Body of pancreas (tissue), 4 donors: ENCODE results near the gene DYRK1A. TPM values are rescaled to one million over a fixed set of nuclear protein-coding genes. Genes with fewer than 3 reads are reported as not detected.

Experiments
- ATAC-seq: fragments of 150-250 bp; one replicate; pipeline ENCODE4 v1.9.1; 2016
- DNase-seq, 4 donors: peaks; one replicate each; pipeline ENCODE4 v3.0.0-alpha.2; 2019
- H3K27ac ChIP-seq, 4 donors: fragments of 200-600 bp; sonication (generic); 1 replicate in 3 of 4; 2 replicates in 1 of 4; pipeline versions ENCODE4 v1.5.1 to v1.6.1; 2016 to 2019; ENCODE audit warnings: mild to moderate bottlenecking in 1 of 4, mixed read lengths in 1 of 4, moderate library complexity in 1 of 4
- H3K27me3 ChIP-seq, 2 donors: fragments of 200-600 bp; sonication (generic); one replicate each; pipeline ENCODE4 v1.6.0; 2016; ENCODE audit warnings: mild to moderate bottlenecking in 1 of 2
- H3K36me3 ChIP-seq, 2 donors: fragments of 200-600 bp; sonication (generic); replicated peaks in 1 of 2; 2 replicates each; pipeline ENCODE4 v1.5.1; 2016; ENCODE audit warnings: low read depth in 2 of 2; ENCODE audit not compliant: insufficient read depth in 1 of 2
- H3K4me1 ChIP-seq: fragments of 200-600 bp; sonication (generic); one replicate; pipeline ENCODE4 v1.6.0; 2016
- H3K4me3 ChIP-seq, 2 donors: fragments of 200-600 bp; sonication (generic); 1 replicate in 1 of 2; 2 replicates in 1 of 2; pipeline ENCODE4 v1.5.1; 2016 to 2019
- H3K9me3 ChIP-seq, 3 donors: fragments of 200-600 bp; sonication (generic); 1 replicate in 2 of 3; 2 replicates in 1 of 3; pipeline ENCODE4 v1.5.1; 2016
- POLR2A ChIP-seq, 3 donors: fragments of 450-650 bp; IDR thresholded peaks; one replicate each; pipeline ENCODE4 v1.6.1; 2016; ENCODE audit warnings: antibody characterized with exemption in 3 of 3, mild to moderate bottlenecking in 2 of 3
- WGBS, 2 donors: methylation state at CpG; one replicate each; pipeline ENCODE4 v1.1.5; 2017; 5-methylcytosine and 5-hydroxymethylcytosine counted together
- intact Hi-C: fragments of 100-400 bp; cut with DNase I; formaldehyde crosslinking; loops from one replicate; pipeline ENCODE4 v1.15.1; 2023
- total RNA-seq, 2 donors: library from RNA; depleted of rRNA; stranded (reverse); fragments of >200 nt; gene quantifications; one replicate each; pipeline ENCODE4 v1.1.0, GENCODE V29; 2016
- TF ChIP-seq, protein P1 (sequence below), 7 experiments: fragments of 450-650 bp in 4 of 7; fragments of 200-600 bp in 3 of 7; sonication (generic) in 3 of 7; IDR thresholded peaks; one replicate each; pipeline ENCODE4 v1.5.1; 2016 to 2019; ENCODE audit warnings: antibody characterized with exemption in 7 of 7

DYRK1A gene
- total RNA-seq, 2 donors from 2014 or later: 42.5 to 44.1 TPM

DNA sequence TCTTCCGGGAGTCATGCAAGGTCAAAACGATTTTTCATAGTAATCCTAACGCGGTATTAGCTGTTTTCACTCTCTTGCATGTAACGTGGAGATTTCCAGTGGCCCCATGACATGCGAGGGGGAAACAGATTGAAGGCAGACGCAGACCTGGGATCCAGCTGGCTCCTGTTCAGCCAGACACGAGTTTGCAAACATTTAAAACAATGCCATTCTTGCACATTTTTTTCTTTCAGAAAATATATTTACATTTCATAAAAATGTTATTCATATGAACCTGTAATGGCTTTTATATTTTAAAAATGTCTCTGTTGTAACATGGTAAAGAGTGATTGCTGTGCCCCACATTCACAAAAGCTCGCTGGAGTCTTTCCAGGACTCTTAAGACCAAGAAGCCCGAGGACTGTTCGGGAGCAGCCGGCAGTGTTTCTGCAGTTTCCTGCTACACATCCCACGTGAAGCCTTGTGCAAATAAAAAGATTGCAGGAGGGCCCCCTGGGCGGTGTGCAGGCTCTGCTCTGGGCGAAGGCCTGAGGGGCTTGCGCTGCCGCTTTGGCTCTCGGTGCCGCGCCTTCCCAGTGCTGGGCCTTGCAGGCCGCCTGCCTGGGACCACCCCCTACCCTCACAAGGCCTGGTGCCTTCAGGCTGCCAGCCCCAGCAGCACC is 184.9 kb downstream of the DYRK1A start:
- H3K4me3 ChIP-seq: no peak overlapping the region
- 36% methylated on average over 21 of the region's 21 CpGs for WGBS, 2 donors

GRCh38 chr21:37551993-37552355 is 185.4 kb downstream of the DYRK1A start:
- no peak overlapping the region for H3K27ac ChIP-seq
- DNase-seq: no peak

More for the DNA sequence above, 184.9 kb downstream of the DYRK1A start:
- H3K4me1 ChIP-seq: peaks cover 10% of the 10 kb centered on the region
- H3K9me3 ChIP-seq: no peaks in the 10 kb centered on the region
- H3K36me3 ChIP-seq: no peaks in the 10 kb centered on the region
- TF ChIP-seq, protein P1, sequence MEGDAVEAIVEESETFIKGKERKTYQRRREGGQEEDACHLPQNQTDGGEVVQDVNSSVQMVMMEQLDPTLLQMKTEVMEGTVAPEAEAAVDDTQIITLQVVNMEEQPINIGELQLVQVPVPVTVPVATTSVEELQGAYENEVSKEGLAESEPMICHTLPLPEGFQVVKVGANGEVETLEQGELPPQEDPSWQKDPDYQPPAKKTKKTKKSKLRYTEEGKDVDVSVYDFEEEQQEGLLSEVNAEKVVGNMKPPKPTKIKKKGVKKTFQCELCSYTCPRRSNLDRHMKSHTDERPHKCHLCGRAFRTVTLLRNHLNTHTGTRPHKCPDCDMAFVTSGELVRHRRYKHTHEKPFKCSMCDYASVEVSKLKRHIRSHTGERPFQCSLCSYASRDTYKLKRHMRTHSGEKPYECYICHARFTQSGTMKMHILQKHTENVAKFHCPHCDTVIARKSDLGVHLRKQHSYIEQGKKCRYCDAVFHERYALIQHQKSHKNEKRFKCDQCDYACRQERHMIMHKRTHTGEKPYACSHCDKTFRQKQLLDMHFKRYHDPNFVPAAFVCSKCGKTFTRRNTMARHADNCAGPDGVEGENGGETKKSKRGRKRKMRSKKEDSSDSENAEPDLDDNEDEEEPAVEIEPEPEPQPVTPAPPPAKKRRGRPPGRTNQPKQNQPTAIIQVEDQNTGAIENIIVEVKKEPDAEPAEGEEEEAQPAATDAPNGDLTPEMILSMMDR (IDR thresholded peaks at IDR 0.05): no peak
- intact Hi-C loops: no loop called here
- ATAC-seq (peak; percentile 60), DNase-seq (peak in 3 of 4 donors; percentile 20 to 38 (median 35))
- H3K27ac ChIP-seq: no peak overlapping the region
- H3K27me3 ChIP-seq: no peaks in the 10 kb centered on the region

DNA sequence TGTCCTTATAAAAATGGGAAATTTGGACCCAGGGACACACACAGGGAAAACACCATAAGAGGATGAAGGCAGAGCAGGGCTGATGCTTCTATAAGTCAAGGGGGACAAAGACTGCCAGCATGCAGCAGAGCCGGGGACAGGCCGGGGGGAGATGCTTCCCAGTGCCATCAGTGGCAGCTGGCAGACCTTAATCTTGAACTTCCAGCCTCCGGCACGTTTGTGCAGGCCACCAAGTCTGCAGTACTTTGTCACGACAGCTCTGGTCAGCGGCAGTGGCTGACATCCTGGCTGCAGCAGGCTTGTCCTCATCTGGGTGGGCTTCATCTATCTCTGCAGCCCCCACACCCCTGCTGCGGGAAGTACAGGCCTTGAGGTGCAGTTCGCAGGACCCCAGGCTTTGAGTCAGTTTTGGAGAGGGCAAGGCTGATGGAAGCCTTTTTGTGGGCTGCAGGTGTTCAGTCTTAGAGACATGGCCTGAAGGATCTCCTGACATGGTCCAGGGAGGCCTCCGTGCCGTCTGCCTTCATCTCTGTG is 186.0 kb downstream of the DYRK1A start:
- Histone ChIP-seq H3K9me3 (no peaks in the 10 kb centered on the region), H3K4me3 (no peak overlapping the region), H3K4me1 (peaks cover 10% of the 10 kb centered on the region), H3K27ac (no peak overlapping the region), H3K27me3 (no peaks in the 10 kb centered on the region), H3K36me3 (no peaks in the 10 kb centered on the region)
- intact Hi-C loops: no loop called here
- TF ChIP-seq POLR2A (IDR thresholded peaks at IDR 0.05): no peak
- TF ChIP-seq, protein P1 (IDR thresholded peaks at IDR 0.05): no peak
- no peak for DNase-seq
- ATAC-seq: no peak
- WGBS, 2 donors: 83 to 89% methylated on average over 1 to 10 of the region's 10 CpGs

More at GRCh38 chr21:37551993-37552355, 185.4 kb downstream of the DYRK1A start:
- H3K4me1 ChIP-seq: peaks cover 10% of the 10 kb centered on the region
- no peaks in the 10 kb centered on the region for H3K9me3 ChIP-seq
- H3K27me3 ChIP-seq: no peaks in the 10 kb centered on the region
- ATAC-seq: no peak
- H3K36me3 ChIP-seq: no peaks in the 10 kb centered on the region
- intact Hi-C loops: no loop called here
- no peak for TF ChIP-seq POLR2A (IDR thresholded peaks at IDR 0.05)
- TF ChIP-seq, protein P1 (IDR thresholded peaks at IDR 0.05): no peak
- WGBS, 2 donors: 87 to 94% methylated on average over 5 of the region's 5 CpGs
- no peak overlapping the region for H3K4me3 ChIP-seq

- H3K9me3 ChIP-seq: no peaks in the 10 kb centered on the region
- intact Hi-C loops: no loop called here
- H3K4me3 ChIP-seq: no peak overlapping the region
- ATAC-seq (no peak), DNase-seq (no peak)
- H3K27ac ChIP-seq: no peak overlapping the region
- TF ChIP-seq POLR2A (IDR thresholded peaks at IDR 0.05): no peak
- TF ChIP-seq, protein P1 (IDR thresholded peaks at IDR 0.05): no peak
- H3K27me3 ChIP-seq: no peaks in the 10 kb centered on the region
- H3K4me1 ChIP-seq: peaks cover 10% of the 10 kb centered on the region
- WGBS, 2 donors: 69 to 73% methylated on average over 10 of the region's 10 CpGs
- no peaks in the 10 kb centered on the region for H3K36me3 ChIP-seq
Measured at GRCh38 chr21:37553078-37553481, 186.5 kb downstream of the DYRK1A start.
